C4-2B (cell line): ENCODE results near the gene ACER1.

Source experiments
- ZFX ChIP-seq: fragments of 450-650 bp; IDR thresholded peaks from 2 replicates; pipeline ENCODE4 v1.6.1; 2017
- TF ChIP-seq, protein P1 (sequence below): fragments of 450-650 bp; conservative IDR thresholded peaks from 2 replicates; pipeline ENCODE4 v1.5.1; 2017; ENCODE audit warnings: mild to moderate bottlenecking

DNA sequence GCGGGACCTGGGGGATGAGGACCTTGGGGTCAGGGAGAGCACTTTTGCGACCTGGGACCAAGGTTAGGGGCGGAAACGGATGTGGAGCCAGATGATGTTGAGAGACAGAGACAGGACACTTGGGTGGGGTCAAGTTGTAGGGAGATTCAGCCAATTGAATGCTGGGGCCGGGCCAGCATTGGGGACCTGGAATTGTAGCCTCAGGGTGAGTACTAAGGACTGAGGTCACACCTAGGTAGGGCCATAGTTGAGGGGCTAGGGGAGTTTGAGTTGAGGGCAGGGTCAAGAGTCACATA is 40.3 kb upstream of the ACER1 start:
- TF ChIP-seq, protein P1, sequence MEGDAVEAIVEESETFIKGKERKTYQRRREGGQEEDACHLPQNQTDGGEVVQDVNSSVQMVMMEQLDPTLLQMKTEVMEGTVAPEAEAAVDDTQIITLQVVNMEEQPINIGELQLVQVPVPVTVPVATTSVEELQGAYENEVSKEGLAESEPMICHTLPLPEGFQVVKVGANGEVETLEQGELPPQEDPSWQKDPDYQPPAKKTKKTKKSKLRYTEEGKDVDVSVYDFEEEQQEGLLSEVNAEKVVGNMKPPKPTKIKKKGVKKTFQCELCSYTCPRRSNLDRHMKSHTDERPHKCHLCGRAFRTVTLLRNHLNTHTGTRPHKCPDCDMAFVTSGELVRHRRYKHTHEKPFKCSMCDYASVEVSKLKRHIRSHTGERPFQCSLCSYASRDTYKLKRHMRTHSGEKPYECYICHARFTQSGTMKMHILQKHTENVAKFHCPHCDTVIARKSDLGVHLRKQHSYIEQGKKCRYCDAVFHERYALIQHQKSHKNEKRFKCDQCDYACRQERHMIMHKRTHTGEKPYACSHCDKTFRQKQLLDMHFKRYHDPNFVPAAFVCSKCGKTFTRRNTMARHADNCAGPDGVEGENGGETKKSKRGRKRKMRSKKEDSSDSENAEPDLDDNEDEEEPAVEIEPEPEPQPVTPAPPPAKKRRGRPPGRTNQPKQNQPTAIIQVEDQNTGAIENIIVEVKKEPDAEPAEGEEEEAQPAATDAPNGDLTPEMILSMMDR = no peak
- TF ChIP-seq ZFX = no peak
